ENCODE measurements around the gene FOXN3.

The FOXN3 gene

DNA sequence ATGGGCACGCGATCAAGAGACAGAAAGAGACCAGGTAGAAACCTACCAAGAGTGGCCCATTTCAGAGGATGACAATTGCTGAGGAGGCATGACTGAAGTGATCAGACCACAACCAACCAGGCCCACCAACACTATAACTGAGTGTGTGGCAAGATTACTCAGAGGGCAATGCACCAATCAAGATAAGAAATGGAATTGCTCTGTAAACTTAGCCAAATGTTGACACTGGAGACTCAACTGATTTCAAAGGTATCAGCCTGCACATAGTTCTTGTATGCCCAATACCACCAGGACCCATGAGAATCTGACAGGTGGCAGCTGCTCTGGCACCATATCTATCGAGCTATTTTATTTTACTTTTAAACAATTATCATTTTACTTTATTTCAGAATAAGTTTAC lies 128.9 kb downstream of the FOXN3 start:
- DNase-seq (ENCODE audit: low read depth in 1 of 2, low spot score in 1 of 2), result no peak
- no peak for TF ChIP-seq JUND (IDR thresholded peaks at IDR 0.05; ENCODE audit: low read depth)
- in situ Hi-C loops (cut with HindIII; ENCODE audit: low pct_unique_long_range_greater_than_20kb, low sequenced_read_pairs), result no loop called here

DNA sequence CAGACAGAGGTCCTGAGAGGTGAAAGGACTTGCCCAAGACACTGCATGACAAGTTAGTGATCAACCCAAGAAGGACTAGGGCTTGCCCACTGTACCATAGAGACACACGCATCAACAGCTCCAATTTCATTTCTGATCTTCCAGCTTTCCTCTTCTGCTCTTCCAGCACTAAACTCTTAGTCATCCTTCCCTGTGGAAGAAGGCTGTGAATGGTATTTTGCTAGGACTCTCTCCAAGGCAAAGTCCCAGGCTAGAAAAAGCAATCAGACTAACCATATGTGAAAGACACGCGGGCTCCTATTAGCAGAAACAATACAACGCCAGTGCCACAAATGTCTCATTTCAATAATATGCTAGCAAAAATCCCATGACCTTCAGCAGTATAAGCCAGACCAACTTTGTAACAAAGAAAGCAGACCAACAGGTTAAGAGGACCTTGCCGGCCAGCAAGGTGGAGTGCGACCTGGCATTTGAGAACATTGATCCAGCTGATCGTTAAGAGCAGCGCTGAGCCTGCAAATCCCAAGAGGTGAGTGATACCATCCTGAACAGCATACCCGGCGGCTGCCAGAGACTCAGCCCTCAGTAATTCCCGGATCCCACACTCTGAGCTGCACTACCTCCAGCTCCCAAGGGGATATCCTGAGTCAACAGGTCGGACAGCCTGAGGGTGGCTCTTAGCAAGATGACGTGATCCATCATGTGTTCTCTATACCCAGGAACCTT lies 132.5 kb downstream of the FOXN3 start:
- in situ Hi-C loops (cut with HindIII; ENCODE audit: low pct_unique_long_range_greater_than_20kb, low sequenced_read_pairs), result no loop called here
- no peak for DNase-seq (ENCODE audit: low read depth in 1 of 2, low spot score in 1 of 2)

DNA sequence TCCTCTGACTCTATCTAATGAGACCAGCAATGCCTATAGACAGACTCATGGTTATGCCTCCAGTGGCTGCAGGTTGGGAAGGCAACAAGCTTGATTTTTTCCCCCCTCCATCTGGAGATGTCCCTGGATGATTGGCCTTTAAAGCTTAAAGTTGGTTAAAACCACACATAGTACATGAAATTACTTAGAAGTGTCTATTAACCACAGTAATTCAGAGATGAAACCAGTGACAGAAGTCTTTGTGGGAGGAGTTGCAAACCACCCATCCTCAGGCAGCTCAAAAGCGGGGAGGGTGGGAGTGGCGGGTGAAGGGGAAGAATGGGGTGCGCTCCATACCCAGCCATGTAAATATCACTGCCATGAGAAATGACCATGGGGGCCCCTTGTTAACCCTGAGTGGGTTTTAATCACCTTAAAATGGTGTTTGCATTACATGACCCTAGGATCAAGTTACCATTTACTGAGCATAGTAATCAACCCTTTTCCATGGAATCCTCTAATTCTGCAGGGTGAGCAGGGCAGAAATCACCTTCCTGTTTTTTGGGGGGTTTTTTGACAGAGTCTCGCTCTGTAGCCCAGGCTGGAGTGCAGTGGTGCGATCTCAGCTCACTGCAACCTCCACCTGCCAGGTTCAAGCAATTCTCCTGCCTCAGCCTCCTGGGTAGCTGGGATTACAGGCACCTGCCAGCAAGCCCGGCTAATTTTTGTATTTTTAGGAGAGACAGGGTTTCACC lies 133.5 kb downstream of the FOXN3 start:
- in situ Hi-C loops (cut with HindIII; ENCODE audit: low pct_unique_long_range_greater_than_20kb, low sequenced_read_pairs), result no loop called here
- DNase-seq (ENCODE audit: low read depth in 1 of 2, low spot score in 1 of 2), result no peak
- TF ChIP-seq JUND (IDR thresholded peaks at IDR 0.05; ENCODE audit: low read depth), result no peak

More for the DNA sequence above, 132.5 kb downstream of the FOXN3 start:
- TF ChIP-seq JUND (IDR thresholded peaks at IDR 0.05; ENCODE audit: low read depth), result no peak

DNA sequence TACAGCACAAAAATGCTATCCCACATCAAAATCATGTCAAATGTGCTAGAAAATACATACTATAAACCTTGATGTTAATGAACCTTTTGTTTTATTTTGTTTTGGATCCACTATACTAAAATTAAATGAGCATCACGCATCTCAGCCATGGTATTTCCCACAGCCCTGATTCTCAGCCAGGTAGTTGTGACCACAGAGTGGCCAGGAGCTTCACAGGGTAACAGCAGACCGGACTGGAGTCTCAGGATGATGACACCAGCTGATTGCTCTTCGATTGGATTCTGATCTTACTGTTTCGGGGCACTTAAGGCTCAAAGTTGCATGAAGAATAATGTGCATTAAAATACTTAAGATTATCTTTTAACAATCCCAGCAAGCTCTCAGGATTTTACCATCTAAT lies 134.8 kb downstream of the FOXN3 start:
- in situ Hi-C loops (cut with HindIII; ENCODE audit: low pct_unique_long_range_greater_than_20kb, low sequenced_read_pairs), result no loop called here
- DNase-seq (ENCODE audit: low read depth in 1 of 2, low spot score in 1 of 2), result no peak
- no peak for TF ChIP-seq JUND (IDR thresholded peaks at IDR 0.05; ENCODE audit: low read depth)

DNA sequence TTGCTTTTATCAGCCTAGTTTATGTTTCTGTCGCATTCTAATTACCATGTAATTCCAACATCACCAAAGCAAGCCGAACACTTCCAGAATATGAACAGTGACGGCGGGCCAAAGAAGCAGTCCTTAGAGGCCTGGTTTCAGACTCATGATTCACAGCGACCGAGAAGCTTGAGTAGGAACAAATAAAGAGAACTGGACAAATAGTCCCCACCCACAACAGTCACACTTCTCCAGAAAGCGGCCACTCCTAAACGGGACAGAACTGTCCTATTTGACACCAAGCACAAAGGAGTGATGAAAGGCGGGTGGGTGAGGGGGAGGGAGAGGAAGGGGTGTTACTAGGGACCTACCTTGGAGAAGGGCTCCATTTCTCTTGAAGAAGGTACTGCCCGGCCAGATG lies 136.4 kb downstream of the FOXN3 start:
- no peak for DNase-seq (ENCODE audit: low read depth in 1 of 2, low spot score in 1 of 2)
- in situ Hi-C loops (cut with HindIII; ENCODE audit: low pct_unique_long_range_greater_than_20kb, low sequenced_read_pairs), result no loop called here
- no peak for TF ChIP-seq JUND (IDR thresholded peaks at IDR 0.05; ENCODE audit: low read depth)

DNA sequence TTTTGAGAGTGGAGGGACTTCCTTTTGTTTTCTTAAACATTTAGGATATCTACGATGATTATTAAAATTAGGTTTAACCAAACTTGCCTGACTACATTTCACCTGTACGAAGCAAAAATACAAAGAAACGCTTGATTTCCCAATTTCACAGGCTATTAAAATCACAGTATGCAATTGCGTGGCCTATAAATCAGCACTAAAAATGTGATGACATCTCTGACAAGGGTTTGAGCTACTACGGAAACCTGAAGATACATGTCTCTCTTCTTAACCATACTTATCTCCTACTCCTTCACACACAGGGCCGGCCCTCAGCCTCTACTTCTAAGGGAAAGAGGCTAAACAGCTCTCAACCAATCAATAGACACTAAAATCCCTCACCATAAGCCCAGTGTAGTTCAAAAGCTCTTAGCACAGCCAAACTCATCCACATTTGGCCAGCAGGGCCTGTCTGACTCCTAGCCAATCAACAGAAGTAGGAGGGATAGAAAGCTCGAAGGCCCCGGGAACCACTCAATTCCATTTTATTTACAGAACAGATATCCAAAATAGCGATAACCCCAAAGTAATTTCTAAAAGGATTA lies 137.3 kb downstream of the FOXN3 start:
- no peak for TF ChIP-seq JUND (IDR thresholded peaks at IDR 0.05; ENCODE audit: low read depth)
- in situ Hi-C loops (cut with HindIII; ENCODE audit: low pct_unique_long_range_greater_than_20kb, low sequenced_read_pairs), result no loop called here
- no peak for DNase-seq (ENCODE audit: low read depth in 1 of 2, low spot score in 1 of 2)

DNA sequence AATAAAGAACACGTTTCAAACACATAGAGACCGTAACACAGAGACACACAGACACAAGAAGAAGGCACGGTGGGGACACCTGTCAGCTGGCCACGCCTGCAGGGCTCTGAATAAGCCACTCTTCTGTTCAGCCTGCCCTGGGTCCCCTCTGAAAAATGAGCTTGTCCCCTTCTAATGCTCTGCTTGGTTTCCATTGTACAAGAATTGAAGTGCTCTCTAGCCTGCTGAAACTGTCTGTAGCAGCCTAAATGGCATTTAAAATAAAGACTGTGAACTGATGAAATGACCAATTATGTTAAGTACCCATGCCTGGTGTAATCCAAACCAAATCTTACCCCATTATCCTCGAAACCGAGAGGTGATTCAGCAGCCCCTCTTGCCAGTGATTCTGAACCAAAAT lies 139.8 kb downstream of the FOXN3 start:
- no peak for DNase-seq (ENCODE audit: low read depth in 1 of 2, low spot score in 1 of 2)
- in situ Hi-C loops (cut with HindIII; ENCODE audit: low pct_unique_long_range_greater_than_20kb, low sequenced_read_pairs), result no loop called here
- TF ChIP-seq JUND (IDR thresholded peaks at IDR 0.05; ENCODE audit: low read depth), result no peak

DNA sequence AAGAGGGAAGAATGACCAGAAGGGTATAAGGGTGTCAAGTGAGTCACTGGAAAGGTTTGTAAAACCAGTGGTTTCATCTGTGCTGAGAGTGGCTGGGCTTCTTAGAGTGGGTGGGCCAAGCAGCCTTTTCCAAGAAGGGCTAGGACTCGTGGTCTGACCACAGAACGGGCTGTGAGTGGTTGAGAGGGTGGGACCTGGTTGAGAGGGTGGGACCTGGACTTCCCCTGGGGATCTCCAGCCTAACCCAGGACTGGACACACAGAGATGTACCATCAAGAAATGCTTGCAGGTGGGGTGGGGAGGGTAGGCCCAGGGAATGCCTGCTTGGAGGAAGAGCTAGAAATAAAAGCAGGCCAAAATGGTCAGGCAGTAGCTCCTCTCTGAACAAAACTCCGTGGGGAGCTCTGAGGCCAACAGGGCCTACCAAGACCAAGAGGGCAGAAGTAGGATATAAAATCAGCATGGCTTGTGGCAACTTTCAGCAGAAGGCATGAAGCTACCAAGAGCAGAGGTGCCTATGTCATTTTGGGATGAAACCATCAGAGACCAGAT lies 140.5 kb downstream of the FOXN3 start:
- DNase-seq (ENCODE audit: low read depth in 1 of 2, low spot score in 1 of 2), result no peak
- no peak for TF ChIP-seq JUND (IDR thresholded peaks at IDR 0.05; ENCODE audit: low read depth)
- in situ Hi-C loops (cut with HindIII; ENCODE audit: low pct_unique_long_range_greater_than_20kb, low sequenced_read_pairs), result no loop called here

DNA sequence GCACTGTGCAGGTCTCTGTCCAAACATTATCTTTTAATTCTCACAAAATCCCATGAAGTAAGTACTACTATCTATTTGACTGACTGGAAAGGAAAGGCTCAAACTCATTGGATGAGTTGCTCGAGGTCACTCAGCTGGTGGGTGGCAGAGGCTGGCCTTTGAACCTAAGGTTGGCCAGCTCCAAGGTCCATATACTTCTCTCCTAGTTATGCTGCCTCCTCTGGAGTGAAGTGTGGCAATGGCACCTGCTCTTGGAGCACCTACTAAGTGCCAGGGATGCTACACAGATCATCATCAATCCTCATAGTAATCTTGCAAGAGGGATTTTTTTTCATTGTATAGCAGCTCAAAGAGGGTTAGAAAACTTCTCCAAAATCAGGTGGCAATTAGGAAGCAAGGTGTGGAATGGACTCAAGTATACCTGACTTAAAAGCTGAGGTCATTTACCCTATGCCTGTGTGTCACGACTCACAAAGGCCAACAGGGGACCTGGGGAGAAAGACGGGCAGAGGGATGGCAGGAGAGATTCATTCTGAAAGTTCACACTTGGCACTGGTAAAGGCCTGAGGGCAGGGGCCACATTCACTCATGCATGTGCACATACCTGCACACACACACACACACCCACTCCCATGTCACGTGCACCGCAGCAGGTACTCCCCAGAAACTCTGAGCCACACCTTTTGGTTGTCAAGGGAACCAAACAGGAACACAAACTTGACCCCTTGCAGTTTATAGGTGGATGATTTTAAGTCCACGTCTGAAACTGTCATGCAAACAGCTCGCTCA lies 146.4 kb downstream of the FOXN3 start:
- no peak for DNase-seq (ENCODE audit: low read depth in 1 of 2, low spot score in 1 of 2)
- TF ChIP-seq JUND (IDR thresholded peaks at IDR 0.05; ENCODE audit: low read depth), result no peak
- in situ Hi-C loops (cut with HindIII; ENCODE audit: low pct_unique_long_range_greater_than_20kb, low sequenced_read_pairs), result no loop called here

DNA sequence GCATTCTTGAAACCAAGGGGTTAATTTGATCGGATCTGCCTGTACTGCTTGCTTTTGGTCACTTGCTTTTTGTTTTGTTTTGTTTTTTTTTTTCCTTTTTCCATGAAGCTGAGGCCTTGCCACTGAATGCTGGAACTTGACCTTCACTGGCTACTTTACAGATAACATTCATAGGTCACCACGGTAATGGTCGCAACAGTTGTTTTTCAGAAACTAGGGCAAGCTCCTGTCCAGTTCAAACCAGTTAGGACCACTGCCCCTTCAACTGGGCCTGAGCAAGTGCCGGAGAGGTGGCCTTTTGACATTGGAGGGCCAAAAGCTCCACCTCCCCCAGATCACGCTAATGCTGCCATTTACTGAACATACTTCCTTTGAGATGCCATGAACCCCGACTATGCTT lies 147.6 kb downstream of the FOXN3 start:
- DNase-seq (ENCODE audit: low read depth in 1 of 2, low spot score in 1 of 2), result no peak
- TF ChIP-seq JUND (IDR thresholded peaks at IDR 0.05; ENCODE audit: low read depth), result no peak
- in situ Hi-C loops (cut with HindIII; ENCODE audit: low pct_unique_long_range_greater_than_20kb, low sequenced_read_pairs), result no loop called here

DNA sequence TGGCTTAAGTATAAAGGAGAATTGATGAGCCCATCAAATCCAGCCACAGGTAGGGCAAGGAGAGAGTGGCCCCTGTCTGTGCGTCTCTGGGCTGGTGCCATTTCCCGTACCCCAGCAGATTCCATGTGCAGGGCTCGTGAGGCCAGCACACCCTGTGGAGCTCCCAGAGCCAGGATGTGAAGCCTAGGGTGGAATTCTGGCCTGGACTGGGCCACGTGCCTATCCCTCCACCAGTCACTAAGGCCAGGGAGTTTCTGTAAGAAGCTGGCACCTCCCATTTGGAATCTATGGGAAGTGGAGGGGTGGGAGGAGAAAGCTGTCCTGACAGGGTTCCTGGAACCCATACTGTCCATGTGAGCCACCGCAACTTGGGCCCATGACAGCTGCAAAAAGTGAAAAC lies 148.5 kb downstream of the FOXN3 start:
- DNase-seq (ENCODE audit: low read depth in 1 of 2, low spot score in 1 of 2), result no peak
- in situ Hi-C loops (cut with HindIII; ENCODE audit: low pct_unique_long_range_greater_than_20kb, low sequenced_read_pairs), result no loop called here
- TF ChIP-seq JUND (IDR thresholded peaks at IDR 0.05; ENCODE audit: low read depth), result no peak

DNA sequence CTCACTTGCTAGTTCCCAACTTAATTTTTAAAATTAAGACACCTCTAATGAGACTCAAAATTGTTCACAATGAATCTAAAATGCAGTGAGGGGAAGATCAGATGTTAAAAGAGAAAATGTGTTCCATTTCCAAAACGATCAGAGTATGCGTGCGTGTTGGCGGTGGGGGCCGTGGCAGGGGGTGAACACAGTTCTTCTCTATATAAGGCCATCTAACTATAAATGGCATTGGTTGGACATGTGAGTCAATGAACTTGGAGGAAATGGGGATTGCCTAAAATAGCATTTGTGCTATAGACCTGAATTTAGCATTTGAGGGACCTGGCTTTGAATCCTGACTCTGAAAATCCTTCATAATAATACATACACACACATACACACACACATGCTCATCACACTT lies 149.4 kb downstream of the FOXN3 start:
- DNase-seq (ENCODE audit: low read depth in 1 of 2, low spot score in 1 of 2), result no peak
- TF ChIP-seq JUND (IDR thresholded peaks at IDR 0.05; ENCODE audit: low read depth), result no peak
- in situ Hi-C loops (cut with HindIII; ENCODE audit: low pct_unique_long_range_greater_than_20kb, low sequenced_read_pairs), result no loop called here

Data from T47D (cell line).